Gastroesophageal sphincter (tissue), 4 donors: Measurements from ENCODE around the gene UPK3BL2. TPM values are rescaled to one million over a fixed set of nuclear protein-coding genes. Genes with fewer than 3 reads are reported as not detected.
"Not testable (repeated sequence)": the region's sequence is repeated elsewhere in the genome, so short reads cannot be mapped to it uniquely, and the experiment has no call there.

ENCODE experiments used
- ATAC-seq: fragments of 150-250 bp; one replicate; pipeline ENCODE4 v1.9.1; 2016; ENCODE audit warnings: mild to moderate bottlenecking, moderate library complexity
- H3K27ac ChIP-seq, 4 donors: fragments of 200-600 bp; sonication (generic) in 3 of 4; 1 replicate in 3 of 4; 2 replicates in 1 of 4; pipeline ENCODE4 v1.5.1; 2016 to 2019
- H3K27me3 ChIP-seq: fragments of 200-600 bp; sonication (generic); one replicate; pipeline ENCODE4 v1.5.1; 2019
- H3K36me3 ChIP-seq, 2 donors: fragments of 200-600 bp; sonication (generic); one replicate each; pipeline ENCODE4 v1.5.1; 2019; ENCODE audit warnings: control low read depth in 1 of 2
- H3K4me1 ChIP-seq, 3 donors: fragments of 200-600 bp; sonication (generic); 1 replicate in 2 of 3; 2 replicates in 1 of 3; pipeline ENCODE4 v1.5.1; 2016 to 2019; ENCODE audit warnings: control low read depth in 2 of 3
- H3K4me3 ChIP-seq, 2 donors: fragments of 200-600 bp; sonication (generic); one replicate each; pipeline ENCODE4 v1.5.1; 2019; ENCODE audit warnings: mild to moderate bottlenecking in 1 of 2, moderate library complexity in 1 of 2
- H3K9me3 ChIP-seq, 3 donors: fragments of 200-600 bp; sonication (generic); one replicate each; pipeline ENCODE4 v1.5.1; 2017 to 2019; ENCODE audit warnings: control low read depth in 2 of 3
- CTCF ChIP-seq, 4 experiments: fragments of 200-600 bp in 2 of 4; fragments of 450-650 bp in 2 of 4; sonication (generic) in 1 of 4; IDR thresholded peaks; one replicate each; pipeline ENCODE4 v1.5.1; 2017 to 2019; ENCODE audit warnings: antibody characterized with exemption in 4 of 4, mild to moderate bottlenecking in 2 of 4, moderate library complexity in 2 of 4
- POLR2A ChIP-seq, 2 donors: fragments of 450-650 bp; IDR thresholded peaks; one replicate each; pipeline ENCODE4 v1.6.1; 2017; ENCODE audit warnings: antibody characterized with exemption in 2 of 2, mild to moderate bottlenecking in 2 of 2, moderate library complexity in 1 of 2
- POLR2AphosphoS5 ChIP-seq: sonication (generic); formaldehyde crosslinking; IDR thresholded peaks from one replicate; pipeline ENCODE4 v1.6.1; 2017; ENCODE audit warnings: antibody characterized with exemption
- WGBS, 2 donors: methylation state at CpG; one replicate each; pipeline ENCODE4 v1.1.5; 2018; ENCODE audit warnings: low coverage in 1 of 2; 5-methylcytosine and 5-hydroxymethylcytosine counted together
- total RNA-seq, 4 donors: library from RNA; depleted of rRNA; stranded (reverse); fragments of >200 nt; gene quantifications; one replicate each; pipeline ENCODE4 v1.1.0, GENCODE V29; 2016

UPK3BL2 gene
- total RNA-seq, 4 donors from 2014 or later = 3.0 to 6.1 (median 4.4) TPM

GRCh38 chr7:102572261-102573239 is 29.1 kb upstream of the UPK3BL2 start, which contains the start of gene POLR2J3:
Gene POLR2J3, minus strand, starts transcription at chr7:102572583. Its CDS starts 62 bp downstream, at chr7:102572521.
- H3K4me1 ChIP-seq, H3K9me3 ChIP-seq, H3K36me3 ChIP-seq, H3K27me3 ChIP-seq: not testable (repeated sequence)
- WGBS, 2 donors = 0% methylated on average over 5 of the region's 64 CpGs; no CpG with 5 or more reads in 1 of the 2 donors
- peak; percentile 96 for ATAC-seq
- H3K27ac ChIP-seq = peak within 1 kb of the TSS; percentile 48 to 86 (median 82)
- TF ChIP-seq POLR2AphosphoS5 (peak; percentile 27), POLR2A (IDR thresholded peaks at IDR 0.05) (peak in 1 of 2 donors; percentile 50), CTCF (IDR thresholded peaks at IDR 0.05) (peak; percentile 37 to 82 (median 51))
- peak within 1 kb of the TSS; percentile 64 to 73 for H3K4me3 ChIP-seq

GRCh38 chr7:102568620-102569019 is 25.1 kb upstream of the UPK3BL2 start:
- not testable (repeated sequence) for H3K4me3 ChIP-seq, H3K9me3 ChIP-seq, H3K27me3 ChIP-seq, ATAC-seq, H3K27ac ChIP-seq, H3K4me1 ChIP-seq, H3K36me3 ChIP-seq
- no CpG with 5 or more reads among the region's 11 CpGs for whole genome bisulfite sequencing, 2 donors

GRCh38 chr7:102550808-102551422 is 7.4 kb upstream of the UPK3BL2 start, which contains the start of gene SPDYE2:
Gene SPDYE2, plus strand, starts transcription at chr7:102551226. Its CDS starts 2,030 bp downstream, at chr7:102553256.
- H3K27me3 ChIP-seq, H3K4me3 ChIP-seq, H3K36me3 ChIP-seq, H3K27ac ChIP-seq, H3K4me1 ChIP-seq, H3K9me3 ChIP-seq: not testable (repeated sequence)
- ATAC-seq = peak; percentile 28
- WGBS, 2 donors = no CpG with 5 or more reads among the region's 6 CpGs

GRCh38 chr7:102546353-102546752 is 2.9 kb upstream of the UPK3BL2 start:
- not testable (repeated sequence) for H3K27me3 ChIP-seq, H3K27ac ChIP-seq, H3K9me3 ChIP-seq, H3K4me1 ChIP-seq, ATAC-seq, H3K36me3 ChIP-seq, H3K4me3 ChIP-seq
- 77% methylated on average over 3 of the region's 6 CpGs; no CpG with 5 or more reads in 1 of the 2 donors for WGBS, 2 donors

GRCh38 chr7:102545288-102545687 is 1.8 kb upstream of the UPK3BL2 start:
- not testable (repeated sequence) for ATAC-seq, H3K27ac ChIP-seq, H3K4me3 ChIP-seq, H3K4me1 ChIP-seq, H3K9me3 ChIP-seq, H3K36me3 ChIP-seq, H3K27me3 ChIP-seq
- WGBS, 2 donors = no CpG with 5 or more reads among the region's 12 CpGs

GRCh38 chr7:102544372-102544771 is 876 bp upstream of the UPK3BL2 start:
- no CpG with 5 or more reads among the region's 1 CpG for WGBS, 2 donors
- H3K27ac ChIP-seq, H3K27me3 ChIP-seq, ATAC-seq, H3K4me3 ChIP-seq, H3K4me1 ChIP-seq, H3K9me3 ChIP-seq, H3K36me3 ChIP-seq: not testable (repeated sequence)

GRCh38 chr7:102542771-102543170 is 725 bp downstream of the UPK3BL2 start:
- not testable (repeated sequence) for H3K36me3 ChIP-seq, H3K27ac ChIP-seq, ATAC-seq, H3K9me3 ChIP-seq, H3K4me1 ChIP-seq, H3K4me3 ChIP-seq, H3K27me3 ChIP-seq
- no CpG with 5 or more reads among the region's 11 CpGs for WGBS, 2 donors

GRCh38 chr7:102542083-102542482 is 1.4 kb downstream of the UPK3BL2 start:
- H3K9me3 ChIP-seq, H3K27ac ChIP-seq, ATAC-seq, H3K4me3 ChIP-seq, H3K4me1 ChIP-seq, H3K27me3 ChIP-seq, H3K36me3 ChIP-seq: not testable (repeated sequence)
- no CpG with 5 or more reads among the region's 8 CpGs for WGBS, 2 donors

- not testable (repeated sequence) for ATAC-seq, H3K36me3 ChIP-seq, H3K9me3 ChIP-seq, H3K27ac ChIP-seq, H3K4me3 ChIP-seq, H3K27me3 ChIP-seq, H3K4me1 ChIP-seq
- WGBS, 2 donors = 80% methylated on average over 1 of the region's 6 CpGs; no CpG with 5 or more reads in 1 of the 2 donors
Observed at GRCh38 chr7:102540604-102541003, 2.9 kb downstream of the UPK3BL2 start.

- H3K4me1 ChIP-seq, H3K36me3 ChIP-seq, H3K4me3 ChIP-seq, ATAC-seq, H3K27me3 ChIP-seq, H3K27ac ChIP-seq, H3K9me3 ChIP-seq: not testable (repeated sequence)
- WGBS, 2 donors = 86% methylated on average over 1 of the region's 8 CpGs; no CpG with 5 or more reads in 1 of the 2 donors
Observed at GRCh38 chr7:102535062-102535615, 8.4 kb downstream of the UPK3BL2 start.

GRCh38 chr7:102532127-102532526 is 11.4 kb downstream of the UPK3BL2 start:
- not testable (repeated sequence) for ATAC-seq, H3K27me3 ChIP-seq, H3K9me3 ChIP-seq, H3K4me3 ChIP-seq, H3K36me3 ChIP-seq, H3K27ac ChIP-seq, H3K4me1 ChIP-seq
- 86% methylated on average over 1 of the region's 2 CpGs; no CpG with 5 or more reads in 1 of the 2 donors for WGBS, 2 donors

GRCh38 chr7:102531583-102531982 is 11.9 kb downstream of the UPK3BL2 start:
- H3K4me3 ChIP-seq = not testable (repeated sequence)

More at GRCh38 chr7:102531583-102531982, 11.9 kb downstream of the UPK3BL2 start:
- H3K27ac ChIP-seq, ATAC-seq, H3K36me3 ChIP-seq, H3K27me3 ChIP-seq, H3K9me3 ChIP-seq, H3K4me1 ChIP-seq: not testable (repeated sequence)
- WGBS, 2 donors = no CpG with 5 or more reads among the region's 7 CpGs
